ENCODE data around the gene MAPK10.
"Not testable (repeated sequence)": the region's sequence is repeated elsewhere in the genome, so short reads cannot be mapped to it uniquely, and the experiment has no call there.

Gene MAPK10

GRCh38 chr4:86178211-86178610 lies 181.6 kb downstream of the MAPK10 start:
- DNase-seq, result no peak

- DNase-seq, result no peak
These were observed 185.3 kb downstream of the MAPK10 start for GRCh38 chr4:86174506-86174905.

- DNase-seq, result not testable (repeated sequence)
These were observed 191.5 kb downstream of the MAPK10 start for GRCh38 chr4:86168335-86168734.

GRCh38 chr4:86160426-86160825 lies 199.4 kb downstream of the MAPK10 start:
- no peak for DNase-seq

GRCh38 chr4:86159216-86159615 lies 200.6 kb downstream of the MAPK10 start:
- no peak for DNase-seq

GRCh38 chr4:86156531-86156930 lies 203.3 kb downstream of the MAPK10 start:
- DNase-seq, result no peak

- no peak for DNase-seq
These were observed 204.1 kb downstream of the MAPK10 start for GRCh38 chr4:86155766-86156165.

GRCh38 chr4:86152454-86152853 lies 207.4 kb downstream of the MAPK10 start:
- DNase-seq, result no peak

GRCh38 chr4:86151196-86151595 lies 208.7 kb downstream of the MAPK10 start:
- DNase-seq, result no peak

- no peak for DNase-seq
These were observed 218.7 kb downstream of the MAPK10 start for GRCh38 chr4:86141161-86141560.

GRCh38 chr4:86132468-86132867 lies 227.4 kb downstream of the MAPK10 start:
- no peak for DNase-seq

GRCh38 chr4:86131456-86131855 lies 228.4 kb downstream of the MAPK10 start:
- no peak for DNase-seq

- no peak for DNase-seq
These were observed 229.5 kb downstream of the MAPK10 start for GRCh38 chr4:86130160-86130933.

- DNase-seq, result no peak
These were observed 230.3 kb downstream of the MAPK10 start for GRCh38 chr4:86129546-86129945.

GRCh38 chr4:86122404-86122803 lies 237.4 kb downstream of the MAPK10 start:
- no peak for DNase-seq

- DNase-seq, result no peak
These were observed 241.1 kb downstream of the MAPK10 start for GRCh38 chr4:86118711-86119110.

GRCh38 chr4:86117705-86118302 lies 242.0 kb downstream of the MAPK10 start:
- no peak for DNase-seq

- no peak for DNase-seq
These were observed 245.3 kb downstream of the MAPK10 start for GRCh38 chr4:86114563-86114962.

GRCh38 chr4:86108834-86109233 lies 251.0 kb downstream of the MAPK10 start:
- DNase-seq, result no peak

- DNase-seq, result no peak
These were observed 251.7 kb downstream of the MAPK10 start for GRCh38 chr4:86108137-86108536.

GRCh38 chr4:86107112-86107511 lies 252.7 kb downstream of the MAPK10 start:
- no peak for DNase-seq

GRCh38 chr4:86106475-86106874 lies 253.4 kb downstream of the MAPK10 start:
- no peak for DNase-seq

GRCh38 chr4:86101841-86102240 lies 258.0 kb downstream of the MAPK10 start:
- DNase-seq, result no peak

GRCh38 chr4:86101410-86101809 lies 258.4 kb downstream of the MAPK10 start:
- DNase-seq, result no peak

All from activated T-cell treated with anti-CD3 and anti-CD28 coated beads, Interleukin-2, amount 50 U/mL, for 48 hours (primary cell).